GM19438 (cell line): ENCODE data around the gene DSC3.

ENCODE experiments used
- ATAC-seq: cut with Tn5 transposase; IDR thresholded peaks from one replicate; pipeline ENCODE4 v1.9.1; 2021; ENCODE audit warnings: low read depth; ENCODE audit not compliant: unreplicated experiment

DSC3 gene

GRCh38 chr18:31042406-31043181 lies at the start of gene DSC3:
Gene DSC3, minus strand, starts transcription at chr18:31042742. Its CDS starts 82 bp downstream, at chr18:31042660.
- ATAC-seq = no peak

GRCh38 chr18:31091350-31091749 lies 48.8 kb upstream of the DSC3 start:
- no peak for ATAC-seq

- ATAC-seq = no peak
Observed at GRCh38 chr18:31088532-31088931, 46.0 kb upstream of the DSC3 start.

- ATAC-seq = no peak
Observed at GRCh38 chr18:31079973-31080372, 37.4 kb upstream of the DSC3 start.

GRCh38 chr18:31077878-31078277 lies 35.3 kb upstream of the DSC3 start:
- no peak for ATAC-seq

- ATAC-seq = no peak
Observed at GRCh38 chr18:31072175-31072574, 29.6 kb upstream of the DSC3 start.

- no peak for ATAC-seq
Observed at GRCh38 chr18:31070206-31070605, 27.7 kb upstream of the DSC3 start.

- ATAC-seq = no peak
Observed at GRCh38 chr18:31066266-31066665, 23.7 kb upstream of the DSC3 start.

GRCh38 chr18:31065036-31065773 lies 22.7 kb upstream of the DSC3 start:
- ATAC-seq = no peak

GRCh38 chr18:31064130-31064529 lies 21.6 kb upstream of the DSC3 start:
- ATAC-seq = no peak

- ATAC-seq = no peak
Observed at GRCh38 chr18:31061945-31062344, 19.4 kb upstream of the DSC3 start.

GRCh38 chr18:31058897-31059296 lies 16.4 kb upstream of the DSC3 start:
- no peak for ATAC-seq

- ATAC-seq = no peak
Observed at GRCh38 chr18:31057917-31058316, 15.4 kb upstream of the DSC3 start.

GRCh38 chr18:31057051-31057450 lies 14.5 kb upstream of the DSC3 start:
- no peak for ATAC-seq

GRCh38 chr18:31056296-31056695 lies 13.8 kb upstream of the DSC3 start:
- ATAC-seq = no peak

- no peak for ATAC-seq
Observed at GRCh38 chr18:31050635-31051034, 8.1 kb upstream of the DSC3 start.

- no peak for ATAC-seq
Observed at GRCh38 chr18:31049189-31049588, 6.6 kb upstream of the DSC3 start.

GRCh38 chr18:31048216-31048615 lies 5.7 kb upstream of the DSC3 start:
- no peak for ATAC-seq

- no peak for ATAC-seq
Observed at GRCh38 chr18:31046916-31047315, 4.4 kb upstream of the DSC3 start.

- no peak for ATAC-seq
Observed at GRCh38 chr18:31045599-31045998, 3.1 kb upstream of the DSC3 start.

- ATAC-seq = no peak
Observed at GRCh38 chr18:31044926-31045325, 2.4 kb upstream of the DSC3 start.

- ATAC-seq = no peak
Observed at GRCh38 chr18:31043709-31044108, 1.2 kb upstream of the DSC3 start.
